CD4-positive, alpha-beta T cell treated with Interleukin-15 for 1 hour (primary cell): ENCODE results near the gene RFLNA.

ENCODE experiments used
- DNase-seq: peaks from one replicate; pipeline ENCODE4 v3.0.0-alpha.2; 2020

Gene RFLNA

GRCh38 chr12:124304314-124304790, 9.5 kb downstream of the RFLNA start:
- no peak for DNase-seq

GRCh38 chr12:124305136-124305535, 10.2 kb downstream of the RFLNA start:
- no peak for DNase-seq

DNA sequence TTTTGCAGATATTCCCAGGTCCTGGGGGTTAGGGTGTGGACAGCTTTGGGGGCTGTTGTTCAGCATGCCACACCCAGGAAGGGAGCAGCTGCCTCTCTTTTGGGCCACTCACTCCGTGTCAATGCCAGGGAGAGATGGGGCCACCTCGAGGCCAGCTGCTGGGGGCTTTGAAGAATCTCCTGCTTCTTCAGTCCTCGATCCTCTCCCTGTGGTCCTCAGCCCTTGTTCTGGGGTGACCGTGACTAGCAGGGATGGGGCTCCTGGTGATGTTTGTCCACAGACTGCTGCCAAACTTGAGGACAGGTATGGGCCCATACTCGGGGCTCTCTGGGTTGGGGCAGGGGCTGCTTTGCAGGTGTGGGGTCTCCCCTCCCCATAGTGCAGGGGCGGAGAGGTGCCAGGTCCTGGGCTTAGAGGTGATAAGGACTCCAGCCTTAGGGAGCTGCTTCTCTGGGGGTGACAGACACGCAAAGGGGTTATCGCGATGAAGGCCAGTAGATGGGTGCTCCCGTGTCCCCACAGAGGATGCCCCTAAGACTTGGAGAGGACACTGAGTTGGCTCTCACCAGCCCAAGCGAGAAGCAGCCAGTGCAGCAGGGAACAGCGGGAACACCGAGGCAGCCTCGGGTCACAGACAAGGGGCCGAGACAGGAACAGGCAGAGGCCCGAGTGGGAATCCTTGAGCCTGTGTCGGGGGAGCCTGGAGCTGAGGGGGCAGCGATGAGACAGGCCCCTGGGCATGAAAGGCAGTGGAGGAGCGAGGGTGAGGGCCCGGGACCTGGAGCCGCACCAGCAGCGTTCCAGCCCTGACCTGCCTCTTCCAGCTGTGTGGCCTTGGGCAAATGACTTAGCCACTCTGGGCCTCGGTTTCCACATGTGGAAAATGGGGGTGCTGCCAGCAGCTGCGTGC, 11.1 kb downstream of the RFLNA start:
- DNase-seq: no peak

DNA sequence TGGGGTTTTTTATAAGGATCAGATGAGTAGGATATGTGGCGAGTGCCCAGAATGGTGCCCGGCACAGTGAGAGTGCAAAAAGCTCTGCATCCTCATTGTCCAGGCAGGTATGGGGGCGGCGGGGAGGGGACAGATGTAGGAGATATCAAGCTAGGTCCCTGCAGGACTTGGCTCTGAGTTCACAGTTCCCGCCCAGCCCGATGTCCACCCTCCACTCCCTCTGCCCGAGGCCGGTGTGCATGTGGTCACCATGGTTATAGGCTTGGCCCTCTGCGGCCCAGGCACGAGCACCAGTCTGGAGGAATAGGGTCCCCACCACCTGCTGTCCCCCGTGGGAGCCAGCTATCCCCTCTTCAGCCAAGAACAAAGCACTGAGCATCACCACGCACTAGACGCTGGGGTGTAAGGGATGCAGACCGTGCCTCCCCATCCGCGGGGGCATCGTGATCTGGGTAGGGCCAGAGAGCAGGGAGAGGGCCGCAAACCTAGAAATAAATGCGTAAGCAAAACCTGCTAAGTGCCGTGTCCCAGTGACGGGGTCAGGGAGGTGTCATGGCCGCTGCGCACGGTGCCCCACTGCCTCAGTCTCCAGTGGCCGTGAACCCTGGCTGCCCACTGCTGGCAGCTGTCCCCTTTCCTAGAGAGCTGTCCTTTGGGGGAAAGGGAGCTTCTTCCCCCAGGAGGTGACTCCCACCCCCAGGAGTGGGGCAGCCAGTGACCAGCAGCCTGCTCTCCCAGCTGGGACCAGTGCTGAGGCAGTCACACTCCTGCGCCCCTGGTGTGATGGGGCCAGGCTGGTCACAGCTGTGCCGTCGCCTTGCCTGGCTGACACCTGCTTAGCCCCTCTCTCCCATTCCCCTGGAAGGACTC, 12.0 kb downstream of the RFLNA start:
- no peak for DNase-seq

- no peak for DNase-seq
Observed at GRCh38 chr12:124307556-124307825, 12.6 kb downstream of the RFLNA start.

DNA sequence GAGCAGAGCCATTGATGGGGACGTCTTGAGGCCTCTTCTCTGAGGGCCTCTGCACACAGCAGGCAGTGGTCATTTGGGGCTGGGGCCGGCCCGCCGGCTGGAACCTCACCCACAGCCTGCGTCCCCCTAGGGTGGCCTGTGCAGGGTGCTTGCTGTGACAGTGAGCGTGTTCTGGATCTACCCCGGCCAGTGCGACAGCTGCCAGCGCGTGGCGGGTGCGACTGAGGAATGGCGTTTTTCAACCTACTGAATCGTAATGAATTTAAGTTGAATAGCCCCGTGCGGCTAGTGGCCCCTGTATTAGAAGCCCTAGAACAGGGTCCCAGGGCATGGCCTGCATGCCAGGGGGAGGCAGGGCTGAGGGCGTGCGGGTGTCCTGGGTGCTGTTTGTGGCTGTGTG, 13.8 kb downstream of the RFLNA start:
- DNase-seq: no peak

- no peak for DNase-seq
Observed at GRCh38 chr12:124309231-124309630, 14.3 kb downstream of the RFLNA start.

DNA sequence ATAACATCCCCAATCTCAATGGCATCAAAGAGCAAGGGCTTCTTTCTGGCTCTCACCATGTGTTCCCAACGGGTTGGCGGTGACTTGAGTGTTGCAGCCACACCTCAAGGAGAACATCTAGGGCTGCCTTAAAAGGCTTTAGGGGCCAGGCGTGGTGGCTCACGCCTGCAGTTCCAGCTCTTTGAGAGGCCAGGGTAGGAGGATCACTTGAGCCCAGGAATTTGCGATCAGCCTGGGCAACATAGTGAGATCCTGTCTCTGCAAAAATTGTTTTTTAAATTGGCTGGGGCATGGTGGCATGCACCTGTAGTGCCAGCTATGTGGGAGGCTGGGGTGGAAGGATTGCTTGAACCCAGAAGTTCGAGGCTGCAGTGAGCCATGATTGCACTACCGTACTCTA, 14.9 kb downstream of the RFLNA start:
- DNase-seq: no peak

- no peak for DNase-seq
Observed at GRCh38 chr12:124310178-124310577, 15.3 kb downstream of the RFLNA start.

DNA sequence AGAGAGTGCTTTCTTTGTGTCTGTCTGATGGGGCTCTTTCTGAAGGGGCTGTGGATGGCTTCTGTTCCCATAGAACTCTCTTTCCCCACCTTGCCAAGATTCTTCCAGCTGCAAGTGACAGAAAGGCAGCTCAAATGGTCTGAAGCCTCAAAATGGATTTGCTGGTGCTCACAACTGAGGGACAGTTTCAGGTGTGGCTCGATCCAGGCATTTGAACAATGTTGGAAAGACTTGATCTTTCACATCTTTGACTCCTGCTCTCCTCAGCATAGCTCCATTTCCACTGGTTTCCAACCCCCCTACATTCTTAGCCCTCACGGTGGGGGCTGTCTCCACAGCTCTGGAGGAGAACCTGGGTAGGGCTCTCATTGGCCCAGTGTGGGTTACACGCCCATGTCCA, 15.9 kb downstream of the RFLNA start:
- no peak for DNase-seq

- DNase-seq: no peak
Observed at GRCh38 chr12:124311292-124312109, 16.6 kb downstream of the RFLNA start.

DNA sequence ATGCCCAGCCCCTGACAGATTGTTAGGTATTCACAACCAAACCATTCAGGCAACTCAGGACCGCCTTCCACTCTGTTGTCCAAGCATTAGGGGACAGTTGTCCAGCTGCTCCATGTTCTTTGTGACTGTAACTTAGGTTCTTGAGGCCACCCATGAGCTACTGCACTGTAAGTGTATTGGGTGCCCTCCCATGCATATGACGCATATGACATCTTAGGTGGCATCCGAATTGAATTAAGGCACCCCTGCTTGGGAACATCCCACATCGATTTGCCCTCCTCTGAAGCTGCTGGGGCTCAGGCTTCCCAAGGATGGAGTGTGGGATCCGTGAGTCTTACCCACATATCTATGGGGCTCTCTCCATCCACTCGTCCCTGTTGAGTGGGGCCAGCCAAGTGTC, 17.7 kb downstream of the RFLNA start:
- no peak for DNase-seq

DNA sequence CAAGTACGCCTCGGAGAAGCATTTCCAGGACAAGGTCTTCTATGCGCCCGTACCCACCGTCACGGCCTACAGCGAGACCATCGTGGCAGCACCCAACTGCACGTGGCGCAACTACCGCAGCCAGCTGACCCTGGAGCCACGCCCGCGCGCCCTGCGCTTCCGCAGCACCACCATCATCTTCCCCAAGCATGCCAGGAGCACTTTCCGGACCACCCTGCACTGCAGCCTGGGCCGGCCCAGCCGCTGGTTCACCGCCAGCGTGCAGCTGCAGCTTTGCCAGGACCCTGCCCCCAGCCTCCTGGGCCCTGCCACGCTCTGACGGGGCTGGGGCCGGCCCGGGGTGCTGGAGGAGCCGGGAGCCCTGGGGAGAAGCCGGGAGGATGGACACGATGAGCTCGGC, 19.3 kb downstream of the RFLNA start:
- no peak for DNase-seq

DNA sequence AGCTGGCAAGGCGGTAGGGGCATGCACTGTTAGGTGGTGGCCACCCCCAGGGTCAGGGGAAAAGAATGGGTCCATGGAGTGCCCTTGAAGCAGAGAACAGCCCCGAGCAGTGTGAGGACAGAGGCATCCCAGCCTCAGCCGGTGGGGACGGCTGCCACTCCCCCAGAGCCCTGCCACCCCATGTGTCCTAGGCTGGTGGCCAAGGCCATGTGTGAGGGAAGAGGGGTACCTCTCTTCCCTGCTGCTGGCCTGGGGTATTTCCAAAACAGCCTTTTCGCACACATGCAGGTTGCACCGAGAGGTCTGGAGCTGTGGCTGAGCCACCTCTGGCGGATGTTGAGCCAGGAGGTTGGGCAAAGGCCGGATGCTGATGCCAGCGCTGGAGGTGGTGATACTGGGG, 19.9 kb downstream of the RFLNA start:
- no peak for DNase-seq

- DNase-seq: no peak
Observed at GRCh38 chr12:124315372-124316044, 20.6 kb downstream of the RFLNA start.

DNA sequence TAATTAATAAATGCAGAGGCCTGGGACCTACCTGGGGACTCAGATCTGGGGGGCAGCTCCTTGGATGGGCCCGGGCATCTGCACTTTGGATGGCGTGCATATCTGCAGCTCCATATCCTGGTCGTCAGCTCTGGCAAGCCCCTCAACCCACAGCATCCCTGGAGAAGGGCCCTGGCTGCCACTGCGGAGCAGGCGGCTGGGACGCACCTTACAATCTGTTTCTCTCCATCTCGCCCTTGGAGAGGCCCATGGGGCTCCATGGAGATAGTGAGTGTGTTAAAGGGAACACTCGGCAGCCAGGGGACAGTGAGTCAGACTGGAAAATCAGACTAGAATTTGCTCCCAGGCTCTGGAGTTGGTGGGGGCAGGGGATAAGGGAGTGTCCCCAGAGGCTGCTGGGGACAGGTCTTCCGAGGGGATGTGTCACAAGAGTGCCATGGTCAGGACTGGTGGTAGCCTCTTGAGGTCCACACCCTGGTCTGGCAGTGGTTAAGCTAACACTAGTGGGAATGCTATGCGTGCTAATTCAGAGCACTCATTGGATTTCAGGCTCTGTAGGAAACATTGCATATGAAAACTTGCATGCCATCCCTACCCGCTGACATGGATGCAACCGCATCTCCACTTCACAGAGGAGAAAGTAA, 21.5 kb downstream of the RFLNA start:
- no peak for DNase-seq

GRCh38 chr12:124317400-124317799, 22.5 kb downstream of the RFLNA start:
- DNase-seq: no peak

DNA sequence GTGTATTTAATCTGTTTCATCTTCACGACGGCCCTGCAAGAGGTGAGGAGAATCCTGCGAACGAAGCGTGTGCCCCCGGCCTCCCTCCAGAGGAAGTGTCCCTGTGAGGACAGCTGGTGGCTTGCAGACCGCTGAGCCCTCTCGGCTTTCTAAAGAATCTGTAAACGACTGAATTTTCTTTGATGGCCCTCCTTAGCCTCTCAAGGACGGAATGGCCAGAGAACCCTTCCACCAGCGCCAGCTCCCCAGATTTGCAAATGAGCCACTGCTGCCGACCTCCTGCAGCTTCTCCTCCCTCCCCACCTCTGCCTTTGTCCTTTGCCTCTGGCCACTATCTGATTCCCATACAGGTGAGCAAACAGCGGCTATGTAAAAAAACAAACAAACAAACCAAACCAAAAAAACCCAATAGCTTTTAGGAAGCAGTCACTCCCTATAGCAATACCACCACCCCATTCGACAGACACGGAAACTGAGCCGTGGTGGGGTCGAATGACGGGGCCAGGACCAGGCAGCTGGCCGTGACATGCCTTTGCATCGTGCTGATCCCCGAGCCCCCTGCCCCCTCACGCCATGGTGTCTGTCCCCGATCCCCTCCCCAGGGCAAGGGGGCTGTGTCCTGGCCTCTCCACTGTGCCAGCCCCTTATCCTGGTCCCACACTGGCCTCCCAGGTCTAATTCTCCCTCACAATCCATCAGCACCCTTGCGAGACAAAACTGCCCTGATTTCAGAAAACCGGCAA, 23.6 kb downstream of the RFLNA start:
- DNase-seq: no peak

GRCh38 chr12:124319368-124320050, 24.6 kb downstream of the RFLNA start:
- no peak for DNase-seq

DNA sequence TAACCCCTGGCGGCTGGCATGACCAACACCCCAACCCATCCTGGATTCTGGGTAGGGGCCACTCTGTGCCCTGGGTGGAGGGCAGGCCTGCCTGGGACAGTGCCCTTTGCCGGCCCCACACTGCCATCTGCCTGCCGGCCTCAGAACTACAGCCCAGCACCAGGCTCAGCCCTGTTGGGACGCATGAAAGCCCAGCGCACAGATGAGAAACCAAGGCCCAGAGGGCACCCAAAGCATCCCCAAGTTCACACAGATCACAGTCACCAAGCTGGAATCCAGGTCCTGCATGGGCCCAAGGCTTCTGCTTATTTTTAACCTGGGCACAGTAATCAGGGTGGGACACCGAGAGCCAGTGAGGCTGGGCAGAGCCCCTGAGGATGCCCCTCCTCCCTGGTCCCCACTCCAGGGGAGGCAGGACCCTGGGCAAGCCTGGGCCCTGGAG, 26.2 kb downstream of the RFLNA start:
- DNase-seq: peak; percentile 53
